Left ventricle myocardium inferior (tissue), 1 donor: ENCODE results near the gene UBQLN1. TPM values are rescaled to one million over a fixed set of nuclear protein-coding genes. Genes with fewer than 3 reads are reported as not detected.
"Not testable (repeated sequence)": the region's sequence is repeated elsewhere in the genome, so short reads cannot be mapped to it uniquely, and the experiment has no call there.

ENCODE experiments used
- DNase-seq: peaks from one replicate; pipeline ENCODE4 v3.0.0-alpha.2; 2020
- H3K27ac ChIP-seq: fragments of 200-600 bp; replicated peaks from 2 replicates; pipeline ENCODE4 v1.8.0; 2021
- H3K27me3 ChIP-seq: fragments of 200-600 bp; 2 replicates; pipeline ENCODE4 v1.8.0; 2021; ENCODE audit warnings: low read depth
- H3K36me3 ChIP-seq: fragments of 200-600 bp; 2 replicates; pipeline ENCODE4 v1.8.0; 2021
- H3K4me1 ChIP-seq: fragments of 200-600 bp; 2 replicates; pipeline ENCODE4 v1.8.0; 2021
- H3K4me3 ChIP-seq: fragments of 200-600 bp; 2 replicates; pipeline ENCODE4 v1.8.0; 2021; ENCODE audit warnings: mild to moderate bottlenecking, moderate library complexity
- H3K9me3 ChIP-seq: fragments of 200-600 bp; replicated peaks from 2 replicates; pipeline ENCODE4 v1.8.0; 2021
- CTCF ChIP-seq: fragments of 200-600 bp; IDR thresholded peaks from 2 replicates; pipeline ENCODE4 v1.8.0; 2021; ENCODE audit warnings: antibody characterized with exemption, mild to moderate bottlenecking, borderline replicate concordance
- intact Hi-C: fragments of 100-400 bp; cut with micrococcal nuclease; formaldehyde crosslinking; loops from one replicate; pipeline ENCODE4 v1.11.0; 2022
- total RNA-seq: library from RNA; stranded (reverse); fragmentation: NEBNext Ultra II Directional; extraction: Animal tissue kit (Norgen Biotek cat#: 25700); gene quantifications from one replicate; pipeline ENCODE4 v1.2.1, GENCODE V29; 2021
- donor health status: DM: no; HTN: yes; CAD: no; lungs with severe emphysema.

Gene UBQLN1
- total RNA-seq, 1 donor from 2014 or later, result 92.8 TPM

GRCh38 chr9:83714329-83714728, 6.6 kb upstream of the UBQLN1 start:
- Histone ChIP-seq H3K27me3 (no peaks in the 10 kb centered on the region), H3K4me3 (no peak overlapping the region), H3K27ac (no peak overlapping the region), H3K9me3 (peaks cover 12% of the 10 kb centered on the region), H3K36me3 (no peaks in the 10 kb centered on the region), H3K4me1 (no peaks in the 10 kb centered on the region)
- intact Hi-C loops, result no loop called here
- TF ChIP-seq CTCF, result peak; percentile 25
- no peak for DNase-seq

GRCh38 chr9:83708515-83709158, 879 bp upstream of the UBQLN1 start:
- H3K36me3 ChIP-seq, result no peaks in the 10 kb centered on the region
- peak; percentile 67 for DNase-seq
- H3K4me3 ChIP-seq, result peak overlapping the region; percentile 97
- TF ChIP-seq CTCF, result peak; percentile 22
- intact Hi-C loops, result no loop called here
- no peaks in the 10 kb centered on the region for H3K9me3 ChIP-seq
- H3K4me1 ChIP-seq, result peaks cover 50% of the 10 kb centered on the region
- no peaks in the 10 kb centered on the region for H3K27me3 ChIP-seq
- H3K27ac ChIP-seq, result peak overlapping the region; percentile 100

GRCh38 chr9:83707518-83707767, 315 bp downstream of the UBQLN1 start:
- H3K4me1 ChIP-seq, result peaks cover 62% of the 10 kb centered on the region
- no peak for TF ChIP-seq CTCF
- intact Hi-C loops, result no loop called here
- DNase-seq, result no peak
- H3K36me3 ChIP-seq, result no peaks in the 10 kb centered on the region
- peak overlapping the region; percentile 100 for H3K27ac ChIP-seq
- H3K4me3 ChIP-seq, result peak overlapping the region; percentile 97
- no peaks in the 10 kb centered on the region for H3K9me3 ChIP-seq
- H3K27me3 ChIP-seq, result no peaks in the 10 kb centered on the region

- intact Hi-C loops, result no loop called here
- Histone ChIP-seq H3K9me3 (no peaks in the 10 kb centered on the region), H3K27ac (peak overlapping the region; percentile 100), H3K27me3 (no peaks in the 10 kb centered on the region), H3K36me3 (no peaks in the 10 kb centered on the region), H3K4me3 (peak overlapping the region; percentile 97), H3K4me1 (peaks cover 67% of the 10 kb centered on the region)
- DNase-seq, result peak; percentile 30
- no peak for TF ChIP-seq CTCF
These were observed 861 bp downstream of the UBQLN1 start for GRCh38 chr9:83706676-83707517.

GRCh38 chr9:83705219-83705651, 2.5 kb downstream of the UBQLN1 start:
- H3K36me3 ChIP-seq, DNase-seq, intact Hi-C loops, H3K9me3 ChIP-seq, H3K27ac ChIP-seq, H3K27me3 ChIP-seq: not testable (repeated sequence)
- Histone ChIP-seq H3K4me3 (peak overlapping the region; percentile 97), H3K4me1 (peaks cover 84% of the 10 kb centered on the region)

- Histone ChIP-seq H3K9me3 (no peaks in the 10 kb centered on the region), H3K27ac (peak overlapping the region; percentile 50), H3K4me3 (peak overlapping the region; percentile 24), H3K36me3 (no peaks in the 10 kb centered on the region), H3K4me1 (peaks cover 87% of the 10 kb centered on the region), H3K27me3 (no peaks in the 10 kb centered on the region)
- intact Hi-C loops, result no loop called here
- no peak for TF ChIP-seq CTCF
- no peak for DNase-seq
These were observed 6.0 kb downstream of the UBQLN1 start for GRCh38 chr9:83701769-83702168.
